ENCODE results near the gene CHN2.

- TF ChIP-seq CTCF (IDR thresholded peaks at IDR 0.05): no peak
- TF ChIP-seq POLR2A (IDR thresholded peaks at IDR 0.05): no peak
Observed at GRCh38 chr7:29406366-29406765, 211.8 kb downstream of the CHN2 start.

All from prostate gland (tissue), 2 donors.